Endothelial cell of umbilical vein (primary cell): ENCODE results near the gene DUSP2. TPM values are rescaled to one million over a fixed set of nuclear protein-coding genes. Genes with fewer than 3 reads are reported as not detected.

Source experiments
- BruUV-seq: library from RNA; stranded (reverse); fragments of 400-500 nt; replicated peaks from 2 replicates; lab custom pipeline; 2021; lab: Mats Ljungman, UMichigan
- CTCF ChIA-PET: fragments of 300-600, 350-600 bp; sonication (Branson Sonifier 250); formaldehyde crosslinking; loops from one replicate; lab custom pipeline; 2021; ENCODE audit warnings: antibody characterized with exemption, inconsistent platforms; lab: Charles Lee
- POLR2A ChIA-PET: fragments of 300-600, 350-600 bp; sonication (Branson Sonifier 250); formaldehyde crosslinking; loops from one replicate; lab custom pipeline; 2021; ENCODE audit warnings: antibody characterized with exemption, inconsistent platforms; lab: Charles Lee
- DNase-seq: peaks from one replicate; pipeline ENCODE4 v3.0.0-alpha.2; 2011; ENCODE audit warnings: low read depth, low spot score
- FAIRE-seq: peaks from 2 replicates; lab custom pipeline; 2011; peaks lifted over from hg19 to GRCh38; lab: Jason Lieb, UNC
- H2AFZ ChIP-seq: 2 replicates; pipeline ENCODE4 v1.6.0; 2012; ENCODE audit warnings: low read depth, low read length, control low read depth, inconsistent platforms
- H3K27ac ChIP-seq: 2 replicates; pipeline ENCODE4 v1.5.1; 2011; ENCODE audit warnings: low read depth, mild to moderate bottlenecking, control low read depth, low read length, moderate library complexity; ENCODE audit not compliant: insufficient read depth
- H3K27me3 ChIP-seq, 2 experiments: 2 replicates each; pipeline versions ENCODE4 v1.6.0 to v1.6.1; 2011; ENCODE audit warnings: low read length in 2 of 2, mixed read lengths in 1 of 2; ENCODE audit not compliant: control insufficient read depth in 2 of 2, insufficient read depth in 2 of 2
- H3K36me3 ChIP-seq, 2 experiments: 2 replicates in 1 of 2; 3 replicates in 1 of 2; pipeline ENCODE4 v1.5.1; 2011; ENCODE audit warnings: low read length in 2 of 2, mild to moderate bottlenecking in 1 of 2, moderate library complexity in 1 of 2; ENCODE audit not compliant: control insufficient read depth in 2 of 2, insufficient read depth in 2 of 2; ENCODE audit errors: extremely low read depth in 1 of 2
- H3K4me1 ChIP-seq: 3 replicates; pipeline ENCODE4 v1.5.1; 2011; ENCODE audit warnings: mild to moderate bottlenecking, low read length; ENCODE audit not compliant: control insufficient read depth, insufficient read depth; ENCODE audit errors: extremely low read depth
- H3K4me2 ChIP-seq: 2 replicates; pipeline ENCODE4 v1.6.1; 2011; ENCODE audit warnings: low read length, control low read depth, mixed read lengths; ENCODE audit not compliant: insufficient read depth
- H3K4me3 ChIP-seq, 3 experiments: fragments of 200-600 bp in 1 of 3; sonication (generic), shearing (Covaris generic) in 1 of 3; replicated peaks in 1 of 3; 2 replicates each; pipeline ENCODE4 v1.5.1; 2011 to 2016; ENCODE audit warnings: control low read depth in 3 of 3, low read length in 3 of 3, mild to moderate bottlenecking in 2 of 3, inconsistent platforms in 1 of 3, low read depth in 1 of 3, moderate library complexity in 1 of 3; ENCODE audit not compliant: insufficient read depth in 1 of 3
- H3K79me2 ChIP-seq: 2 replicates; pipeline ENCODE4 v1.6.0; 2012; ENCODE audit warnings: low read length, inconsistent platforms; ENCODE audit not compliant: control insufficient read depth, insufficient read depth
- H3K9ac ChIP-seq: replicated peaks from 2 replicates; pipeline ENCODE3; 2011; ENCODE audit warnings: low read length, control low read depth; ENCODE audit not compliant: insufficient read depth; ENCODE audit errors: extremely low read depth
- H3K9me1 ChIP-seq: replicated peaks from 3 replicates; pipeline ENCODE4 v1.6.0; 2011; ENCODE audit warnings: mild to moderate bottlenecking, low read length; ENCODE audit not compliant: control insufficient read depth, insufficient read depth; ENCODE audit errors: extremely low read depth
- H3K9me3 ChIP-seq: replicated peaks from 2 replicates; pipeline ENCODE4 v1.5.1; 2012; ENCODE audit warnings: low read length, inconsistent platforms; ENCODE audit not compliant: control insufficient read depth, insufficient read depth
- H4K20me1 ChIP-seq: replicated peaks from 2 replicates; pipeline ENCODE3; 2011; ENCODE audit warnings: mild to moderate bottlenecking, low read length; ENCODE audit not compliant: control insufficient read depth, insufficient read depth; ENCODE audit errors: extremely low read depth
- CTCF ChIP-seq, 2 donors: IDR thresholded peaks; 1 replicate in 1 of 2; 2 replicates in 1 of 2; pipeline ENCODE4 v1.5.1; 2011; ENCODE audit warnings: low read length in 2 of 2, mild to moderate bottlenecking in 2 of 2, moderate library complexity in 2 of 2, control low read depth in 1 of 2, inconsistent platforms in 1 of 2, low read depth in 1 of 2; ENCODE audit not compliant: insufficient read depth in 1 of 2; ENCODE audit errors: extremely low read depth in 1 of 2
- EZH2 ChIP-seq: IDR thresholded peaks from 2 replicates; pipeline ENCODE4 v1.6.1; 2012; ENCODE audit warnings: borderline replicate concordance, low read depth, mild to moderate bottlenecking, moderate library complexity, low read length, inconsistent platforms; ENCODE audit not compliant: severe bottlenecking
- FOS ChIP-seq: IDR thresholded peaks from 2 replicates; pipeline ENCODE4 v1.6.1; 2011; ENCODE audit warnings: mild to moderate bottlenecking, low read length, moderate library complexity, borderline replicate concordance; ENCODE audit not compliant: insufficient read depth
- GATA2 ChIP-seq: IDR thresholded peaks from 2 replicates; pipeline ENCODE4 v1.7.0; 2011; ENCODE audit warnings: low read depth, mild to moderate bottlenecking, moderate library complexity, mixed read lengths, low read length; ENCODE audit not compliant: insufficient read length, insufficient read depth
- JUN ChIP-seq: IDR thresholded peaks from 2 replicates; pipeline ENCODE4 v1.6.1; 2011; ENCODE audit warnings: borderline replicate concordance, low read depth; ENCODE audit not compliant: insufficient read length, insufficient read depth
- MAX ChIP-seq: IDR thresholded peaks from 2 replicates; pipeline ENCODE4 v1.6.1; 2011; ENCODE audit not compliant: insufficient read depth, insufficient read length
- MYC ChIP-seq: IDR thresholded peaks from one replicate; pipeline ENCODE4 v1.6.1; 2011; ENCODE audit warnings: mild to moderate bottlenecking, low read depth, low read length
- POLR2A ChIP-seq: IDR thresholded peaks from 2 replicates; pipeline ENCODE4 v1.6.1; 2012; ENCODE audit warnings: low read depth, mild to moderate bottlenecking, control low read depth, low read length
- POLR2AphosphoS5 ChIP-seq: IDR thresholded peaks from 2 replicates; pipeline ENCODE4 v1.6.1; 2012; ENCODE audit warnings: low read depth, mild to moderate bottlenecking, control low read depth, low read length, moderate library complexity; ENCODE audit not compliant: insufficient read depth
- dilution Hi-C: fragments of 300-500 bp; cut with MboI; formaldehyde crosslinking; loops from one replicate; pipeline ENCODE4 v1.15.0; 2019; ENCODE audit warnings: low sequenced_read_pairs; ENCODE audit not compliant: extremely low pct_ligation_motif_present
- intact Hi-C: fragments of 100-400 bp; cut with micrococcal nuclease; formaldehyde crosslinking; loops from one replicate; pipeline ENCODE4 v1.10.0; 2022
- polyA plus RNA-seq, 4 experiments: library from polyadenylated mRNA; depleted of rRNA in 3 of 4; stranded (reverse) in 3 of 4; unstranded in 1 of 4; fragments of >200 nt; gene quantifications; 2 replicates each; pipeline versions ENCODE4 v1.2.1 to v1.2.3, GENCODE V29; 2011 to 2012; ENCODE audit warnings: missing spikeins in 1 of 4
- total RNA-seq: library from RNA; stranded (reverse); gene quantifications from 2 replicates; pipeline ENCODE4 v1.2.3, GENCODE V29; 2021

The DUSP2 gene
- total and polyA plus RNA-seq, 2 donors (not counting 3 experiments of a cell fraction or from before 2014, with no cell fraction given): 0.33 TPM

- TF ChIP-seq FOS (no peak), EZH2 (no peak), POLR2AphosphoS5 (no peak), CTCF (IDR thresholded peaks at IDR 0.05; ENCODE audit: extremely low read depth in 1 of 2, insufficient read depth in 1 of 2, low read depth in 1 of 2, low read length in 2 of 2) (no peak), MAX (no peak), MYC (no peak), JUN (no peak), GATA2 (no peak), POLR2A (no peak)
- Histone ChIP-seq H2AFZ (no peak overlapping the region), H3K79me2 (no peaks in the 10 kb centered on the region), H3K9ac (no peak overlapping the region), H3K4me2 (no peak overlapping the region), H3K4me1 (no peaks in the 10 kb centered on the region), H4K20me1 (no peaks in the 10 kb centered on the region), H3K36me3 (peaks cover 7 to 11% of the 10 kb centered on the region in 2 experiments), H3K27ac (no peak overlapping the region), H3K9me1 (no peaks in the 10 kb centered on the region), H3K9me3 (no peaks in the 10 kb centered on the region), H3K27me3 (no peaks in the 10 kb centered on the region), H3K4me3 (no peak overlapping the region)
- DNase-seq: no peak
- CTCF ChIA-PET: interaction anchor here (1.2 to 1.5 kb wide), 2 partner anchors 86 to 188 kb away, joined by 5 to 7 read pairs; partner anchors contain the start of genes CIAO1 and TMEM127
- intact Hi-C loops: no loop called here
- dilution Hi-C loops: no loop called here
- POLR2A ChIA-PET: no interaction called here
- BruUV-seq: no TSS peak
- FAIRE-seq: no peak
Observed at GRCh38 chr2:96180521-96180920, 35.3 kb upstream of the DUSP2 start.
